Gastroesophageal sphincter (tissue), 4 donors: Measurements from ENCODE around the gene PKD2L1. TPM values are rescaled to one million over a fixed set of nuclear protein-coding genes. Genes with fewer than 3 reads are reported as not detected.
"Not testable (repeated sequence)": the region's sequence is repeated elsewhere in the genome, so short reads cannot be mapped to it uniquely, and the experiment has no call there.

Experiments used
- ATAC-seq: fragments of 150-250 bp; one replicate; pipeline ENCODE4 v1.9.1; 2016; ENCODE audit warnings: mild to moderate bottlenecking, moderate library complexity
- H3K27ac ChIP-seq, 4 donors: fragments of 200-600 bp; sonication (generic) in 3 of 4; 1 replicate in 3 of 4; 2 replicates in 1 of 4; pipeline ENCODE4 v1.5.1; 2016 to 2019
- H3K27me3 ChIP-seq: fragments of 200-600 bp; sonication (generic); one replicate; pipeline ENCODE4 v1.5.1; 2019
- H3K36me3 ChIP-seq, 2 donors: fragments of 200-600 bp; sonication (generic); one replicate each; pipeline ENCODE4 v1.5.1; 2019; ENCODE audit warnings: control low read depth in 1 of 2
- H3K4me1 ChIP-seq, 3 donors: fragments of 200-600 bp; sonication (generic); 1 replicate in 2 of 3; 2 replicates in 1 of 3; pipeline ENCODE4 v1.5.1; 2016 to 2019; ENCODE audit warnings: control low read depth in 2 of 3
- H3K4me3 ChIP-seq, 2 donors: fragments of 200-600 bp; sonication (generic); one replicate each; pipeline ENCODE4 v1.5.1; 2019; ENCODE audit warnings: mild to moderate bottlenecking in 1 of 2, moderate library complexity in 1 of 2
- H3K9me3 ChIP-seq, 3 donors: fragments of 200-600 bp; sonication (generic); one replicate each; pipeline ENCODE4 v1.5.1; 2017 to 2019; ENCODE audit warnings: control low read depth in 2 of 3
- CTCF ChIP-seq, 4 experiments: fragments of 200-600 bp in 2 of 4; fragments of 450-650 bp in 2 of 4; sonication (generic) in 1 of 4; IDR thresholded peaks; one replicate each; pipeline ENCODE4 v1.5.1; 2017 to 2019; ENCODE audit warnings: antibody characterized with exemption in 4 of 4, mild to moderate bottlenecking in 2 of 4, moderate library complexity in 2 of 4
- EP300 ChIP-seq: sonication (generic); formaldehyde crosslinking; IDR thresholded peaks from one replicate; pipeline ENCODE4 v1.6.1; 2017; ENCODE audit warnings: antibody characterized with exemption, mild to moderate bottlenecking
- POLR2A ChIP-seq, 2 donors: fragments of 450-650 bp; IDR thresholded peaks; one replicate each; pipeline ENCODE4 v1.6.1; 2017; ENCODE audit warnings: antibody characterized with exemption in 2 of 2, mild to moderate bottlenecking in 2 of 2, moderate library complexity in 1 of 2
- POLR2AphosphoS5 ChIP-seq: sonication (generic); formaldehyde crosslinking; IDR thresholded peaks from one replicate; pipeline ENCODE4 v1.6.1; 2017; ENCODE audit warnings: antibody characterized with exemption
- WGBS, 2 donors: methylation state at CpG; one replicate each; pipeline ENCODE4 v1.1.5; 2018; ENCODE audit warnings: low coverage in 1 of 2; 5-methylcytosine and 5-hydroxymethylcytosine counted together
- total RNA-seq, 4 donors: library from RNA; depleted of rRNA; stranded (reverse); fragments of >200 nt; gene quantifications; one replicate each; pipeline ENCODE4 v1.1.0, GENCODE V29; 2016

The PKD2L1 gene
- total RNA-seq, 4 donors from 2014 or later, result not detected

GRCh38 chr10:100311298-100311697 is 18.7 kb downstream of the PKD2L1 start:
- ATAC-seq, result no peak
- H3K9me3 ChIP-seq, result no peaks in the 10 kb centered on the region
- 53 to 72% methylated on average over 4 of the region's 4 CpGs for WGBS, 2 donors
- no peak for TF ChIP-seq EP300
- TF ChIP-seq POLR2A (IDR thresholded peaks at IDR 0.05), result no peak
- no peak for TF ChIP-seq CTCF (IDR thresholded peaks at IDR 0.05)
- TF ChIP-seq POLR2AphosphoS5, result no peak
- no peak overlapping the region for H3K27ac ChIP-seq
- H3K4me3 ChIP-seq, result no peak overlapping the region
- H3K36me3 ChIP-seq, result no peaks in the 10 kb centered on the region
- H3K27me3 ChIP-seq, result peaks cover 70% of the 10 kb centered on the region
- H3K4me1 ChIP-seq, result no peaks in the 10 kb centered on the region

GRCh38 chr10:100307684-100308083 is 22.3 kb downstream of the PKD2L1 start:
- H3K27ac ChIP-seq, result no peak overlapping the region
- no peak for ATAC-seq
- peaks cover 69% of the 10 kb centered on the region for H3K27me3 ChIP-seq
- H3K36me3 ChIP-seq, result no peaks in the 10 kb centered on the region
- no peaks in the 10 kb centered on the region for H3K9me3 ChIP-seq
- WGBS, 2 donors, result 77 to 83% methylated on average over 2 to 3 of the region's 3 CpGs
- TF ChIP-seq POLR2A (IDR thresholded peaks at IDR 0.05) (no peak), EP300 (no peak), POLR2AphosphoS5 (no peak), CTCF (IDR thresholded peaks at IDR 0.05) (no peak)
- no peaks in the 10 kb centered on the region for H3K4me1 ChIP-seq
- no peak overlapping the region for H3K4me3 ChIP-seq

- Histone ChIP-seq H3K4me3 (no peak overlapping the region), H3K9me3 (no peaks in the 10 kb centered on the region), H3K27me3 (peaks cover 69% of the 10 kb centered on the region), H3K27ac (no peak overlapping the region), H3K36me3 (no peaks in the 10 kb centered on the region), H3K4me1 (no peaks in the 10 kb centered on the region)
- WGBS, 2 donors, result 89 to 91% methylated on average over 5 of the region's 5 CpGs
- no peak for ATAC-seq
- TF ChIP-seq EP300 (no peak), POLR2A (IDR thresholded peaks at IDR 0.05) (no peak), CTCF (IDR thresholded peaks at IDR 0.05) (no peak), POLR2AphosphoS5 (no peak)
Observed at GRCh38 chr10:100306861-100307260, 23.2 kb downstream of the PKD2L1 start.

GRCh38 chr10:100304414-100304813 is 25.6 kb downstream of the PKD2L1 start:
- TF ChIP-seq POLR2A (IDR thresholded peaks at IDR 0.05) (no peak), CTCF (IDR thresholded peaks at IDR 0.05) (no peak), EP300 (no peak), POLR2AphosphoS5 (no peak)
- peaks cover 0 to 7% (median 0%) of the 10 kb centered on the region in 3 donors for H3K9me3 ChIP-seq
- no peak overlapping the region for H3K4me3 ChIP-seq
- H3K36me3 ChIP-seq, result no peaks in the 10 kb centered on the region
- H3K4me1 ChIP-seq, result no peaks in the 10 kb centered on the region
- H3K27me3 ChIP-seq, result peaks cover 70% of the 10 kb centered on the region
- H3K27ac ChIP-seq, result no peak overlapping the region
- 75 to 87% methylated on average over 2 to 3 of the region's 3 CpGs for WGBS, 2 donors
- ATAC-seq, result no peak

- 18 to 25% methylated on average over 7 of the region's 7 CpGs for WGBS, 2 donors
- ATAC-seq, result no peak
Observed at GRCh38 chr10:100303724-100304319, 26.2 kb downstream of the PKD2L1 start.

GRCh38 chr10:100301123-100301522 is 28.9 kb downstream of the PKD2L1 start:
- H3K4me1 ChIP-seq, H3K4me3 ChIP-seq, H3K36me3 ChIP-seq, H3K9me3 ChIP-seq, H3K27ac ChIP-seq, ATAC-seq: not testable (repeated sequence)
- 46 to 61% methylated on average over 4 of the region's 5 CpGs for WGBS, 2 donors
- H3K27me3 ChIP-seq, result peaks cover 73% of the 10 kb centered on the region

More at GRCh38 chr10:100303724-100304319, 26.2 kb downstream of the PKD2L1 start:
- TF ChIP-seq CTCF (IDR thresholded peaks at IDR 0.05) (peak; percentile 21 to 47 (median 44)), EP300 (no peak)
- Histone ChIP-seq H3K36me3 (no peaks in the 10 kb centered on the region), H3K4me3 (no peak overlapping the region), H3K27me3 (peaks cover 72% of the 10 kb centered on the region), H3K27ac (no peak overlapping the region), H3K4me1 (no peaks in the 10 kb centered on the region), H3K9me3 (peaks cover 0 to 7% (median 0%) of the 10 kb centered on the region in 3 donors)
